Esophagus squamous epithelium (tissue), 4 donors: ENCODE data around the gene TRIM17.

Experiments used
- CTCF ChIP-seq, 6 experiments: fragments of 450-650 bp in 4 of 6; fragments of 200-600 bp in 2 of 6; sonication (generic) in 2 of 6; IDR thresholded peaks; one replicate each; pipeline ENCODE4 v1.5.1; 2016 to 2019; ENCODE audit warnings: antibody characterized with exemption in 6 of 6, mild to moderate bottlenecking in 4 of 6, moderate library complexity in 4 of 6
- POLR2A ChIP-seq, 4 donors: fragments of 450-650 bp; IDR thresholded peaks; one replicate each; pipeline ENCODE4 v1.6.1; 2017; ENCODE audit warnings: antibody characterized with exemption in 4 of 4, mild to moderate bottlenecking in 4 of 4, moderate library complexity in 3 of 4

- TF ChIP-seq POLR2A (IDR thresholded peaks at IDR 0.05) (no peak), CTCF (IDR thresholded peaks at IDR 0.05) (no peak)
Observed at GRCh38 chr1:228445490-228445842, 28.8 kb upstream of the TRIM17 start.
